Muscle of back (tissue), 13 donors: Measurements from ENCODE around the gene EMC7. TPM values are rescaled to one million over a fixed set of nuclear protein-coding genes. Genes with fewer than 3 reads are reported as not detected.
"Not testable (repeated sequence)": the region's sequence is repeated elsewhere in the genome, so short reads cannot be mapped to it uniquely, and the experiment has no call there.

Source experiments
- DNase-seq, 3 donors: peaks; one replicate each; pipeline versions ENCODE4 v3.0.0 to v3.0.0-alpha.2; 2013
- long read RNA-seq, 9 donors: transcript quantifications; one replicate each; lab custom pipeline, GENCODE V29; 2026
- polyA plus RNA-seq, 10 donors: library from polyadenylated mRNA; unstranded; fragments of 120-200 nt; gene quantifications; one replicate each; pipeline ENCODE4 v1.2.1, GENCODE V29; 2013; ENCODE audit not compliant: insufficient read length in 10 of 10

The EMC7 gene
- 10 to 100 TPM; 43.8 to 55.4 (median 53.3) TPM for polyA plus RNA-seq
- long read RNA-seq, donor 1, transcript EMC7-201 (5 exons, 1,155 nt), result major isoform, 40 of 40 reads
- long read RNA-seq, donor 1, partial matches to known transcripts, result 0 of 40 reads
- long read RNA-seq, donor 1, other reads (novel, unspliced or antisense), result 0 of 40 reads
- long read RNA-seq, donor 2, transcript EMC7-201 (5 exons, 1,155 nt), result major isoform, 38 of 38 reads
- long read RNA-seq, donor 2, partial matches to known transcripts, result 0 of 38 reads
- long read RNA-seq, donor 2, other reads (novel, unspliced or antisense), result 0 of 38 reads
- long read RNA-seq, donor 3, result 0 reads
- long read RNA-seq, donor 4, transcript EMC7-201 (5 exons, 1,155 nt), result major isoform, 51 of 51 reads
- long read RNA-seq, donor 4, partial matches to known transcripts, result 0 of 51 reads
- long read RNA-seq, donor 4, other reads (novel, unspliced or antisense), result 0 of 51 reads
- long read RNA-seq, donor 5, transcript EMC7-201 (5 exons, 1,155 nt), result major isoform, 43 of 48 reads
- long read RNA-seq, donor 5, partial matches to known transcripts, result 5 of 48 reads
- long read RNA-seq, donor 5, other reads (novel, unspliced or antisense), result 0 of 48 reads
- long read RNA-seq, donor 6, transcript EMC7-201 (5 exons, 1,155 nt), result major isoform, 65 of 65 reads
- long read RNA-seq, donor 6, partial matches to known transcripts, result 0 of 65 reads
- long read RNA-seq, donor 6, other reads (novel, unspliced or antisense), result 0 of 65 reads
- long read RNA-seq, donor 7, transcript EMC7-201 (5 exons, 1,155 nt), result major isoform, 35 of 36 reads
- long read RNA-seq, donor 7, partial matches to known transcripts, result 0 of 36 reads
- long read RNA-seq, donor 7, other reads (novel, unspliced or antisense), result 0 of 36 reads
- long read RNA-seq, donor 8, transcript EMC7-201 (5 exons, 1,155 nt), result major isoform, 41 of 42 reads
- long read RNA-seq, donor 8, partial matches to known transcripts, result 0 of 42 reads
- long read RNA-seq, donor 8, other reads (novel, unspliced or antisense), result 0 of 42 reads
- long read RNA-seq, donor 9, partial matches to known transcripts, result 0 of 3 reads
- long read RNA-seq, donor 9, other reads (novel, unspliced or antisense), result 0 of 3 reads

- peak; percentile 99 to 100 (median 99) for DNase-seq
Observed at GRCh38 chr15:34101366-34102174, at the start of gene EMC7, which contains the start of gene PGBD4. Gene EMC7 (minus strand): TSS chr15:34101862. CDS start chr15:34101839, 23 bp downstream. Gene PGBD4 (plus strand): TSS chr15:34102083. CDS start chr15:34102532, 449 bp downstream.

- no peak for DNase-seq
Observed at GRCh38 chr15:34147371-34148140, 45.9 kb upstream of the EMC7 start.

- DNase-seq, result no peak
Observed at GRCh38 chr15:34133511-34133910, 31.8 kb upstream of the EMC7 start.

- no peak for DNase-seq
Observed at GRCh38 chr15:34132881-34133280, 31.2 kb upstream of the EMC7 start.

GRCh38 chr15:34128898-34129297, 27.2 kb upstream of the EMC7 start:
- DNase-seq, result no peak

GRCh38 chr15:34126522-34126921, 24.9 kb upstream of the EMC7 start:
- DNase-seq, result no peak

GRCh38 chr15:34125945-34126344, 24.3 kb upstream of the EMC7 start:
- no peak for DNase-seq

GRCh38 chr15:34124651-34125050, 23.0 kb upstream of the EMC7 start:
- DNase-seq, result peak in 2 of 3 donors; percentile 24 to 49

- peak in 2 of 3 donors; percentile 11 to 56 for DNase-seq
Observed at GRCh38 chr15:34122771-34123183, 21.1 kb upstream of the EMC7 start.

GRCh38 chr15:34121786-34122185, 20.1 kb upstream of the EMC7 start:
- DNase-seq, result not testable (repeated sequence)

- DNase-seq, result not testable (repeated sequence)
Observed at GRCh38 chr15:34120420-34120819, 18.8 kb upstream of the EMC7 start.

GRCh38 chr15:34119291-34119690, 17.6 kb upstream of the EMC7 start:
- DNase-seq, result no peak

GRCh38 chr15:34116620-34117019, 15.0 kb upstream of the EMC7 start:
- DNase-seq, result peak in 2 of 3 donors; percentile 12 to 34

GRCh38 chr15:34114739-34115138, 13.1 kb upstream of the EMC7 start:
- no peak for DNase-seq

GRCh38 chr15:34114215-34114614, 12.6 kb upstream of the EMC7 start:
- no peak for DNase-seq

- no peak for DNase-seq
Observed at GRCh38 chr15:34111488-34111887, 9.8 kb upstream of the EMC7 start.

- DNase-seq, result peak in 2 of 3 donors; percentile 38 to 47
Observed at GRCh38 chr15:34109797-34110663, 8.4 kb upstream of the EMC7 start.

- no peak for DNase-seq
Observed at GRCh38 chr15:34107315-34107714, 5.7 kb upstream of the EMC7 start.

GRCh38 chr15:34106423-34106822, 4.8 kb upstream of the EMC7 start:
- DNase-seq, result no peak
